ENCODE measurements around the gene MME. TPM values are rescaled to one million over a fixed set of nuclear protein-coding genes. Genes with fewer than 3 reads are reported as not detected.
"Not testable (repeated sequence)": the region's sequence is repeated elsewhere in the genome, so short reads cannot be mapped to it uniquely, and the experiment has no call there.

MME gene
- polyA plus RNA-seq, 1 experiment = 61.7 TPM

GRCh38 chr3:155110022-155110421, 29.9 kb downstream of the MME start:
- CTCF ChIA-PET = interaction anchor here (0.9 kb wide), 1 partner anchor 213 kb away, joined by 4 read pairs; no protein-coding TSS in a partner anchor
- no peak for DNase-seq (ENCODE audit: low read depth, low spot score)
- H3K27ac ChIP-seq (ENCODE audit: low read depth, low read length) = no peak overlapping the region

GRCh38 chr3:155110996-155111901, 31.1 kb downstream of the MME start:
- Histone ChIP-seq H3K4me3 (ENCODE audit: low read depth, low read length) (no peak overlapping the region), H3K27ac (ENCODE audit: low read depth, low read length) (no peak overlapping the region), H3K27me3 (ENCODE audit: control insufficient read depth, insufficient read depth, low read length) (no peaks in the 10 kb centered on the region), H3K9me3 (ENCODE audit: control insufficient read depth, insufficient read depth, low read length) (no peaks in the 10 kb centered on the region)
- CTCF ChIA-PET = interaction anchor here (0.9 kb wide), 1 partner anchor 212 kb away, joined by 4 read pairs; no protein-coding TSS in a partner anchor
- POLR2A ChIA-PET = no interaction called here
- no peak for DNase-seq (ENCODE audit: low read depth, low spot score)
- no peak for TF ChIP-seq CTCF (IDR thresholded peaks at IDR 0.05; ENCODE audit: low read depth, low read length)

More at GRCh38 chr3:155110022-155110421, 29.9 kb downstream of the MME start:
- H3K9me3 ChIP-seq (ENCODE audit: control insufficient read depth, insufficient read depth, low read length) = no peaks in the 10 kb centered on the region
- H3K4me3 ChIP-seq (ENCODE audit: low read depth, low read length) = no peak overlapping the region
- no peak for TF ChIP-seq CTCF (IDR thresholded peaks at IDR 0.05; ENCODE audit: low read depth, low read length)
- POLR2A ChIA-PET = no interaction called here
- no peaks in the 10 kb centered on the region for H3K27me3 ChIP-seq (ENCODE audit: control insufficient read depth, insufficient read depth, low read length)

- H3K4me3 ChIP-seq (ENCODE audit: low read depth, low read length) = no peak overlapping the region
- POLR2A ChIA-PET = no interaction called here
Observed at GRCh38 chr3:155111971-155112370, 31.9 kb downstream of the MME start.

GRCh38 chr3:155112661-155113389, 32.7 kb downstream of the MME start:
- DNase-seq (ENCODE audit: low read depth, low spot score) = no peak
- H3K4me3 ChIP-seq (ENCODE audit: low read depth, low read length) = no peak overlapping the region
- H3K9me3 ChIP-seq (ENCODE audit: control insufficient read depth, insufficient read depth, low read length) = no peaks in the 10 kb centered on the region
- H3K27me3 ChIP-seq (ENCODE audit: control insufficient read depth, insufficient read depth, low read length) = no peaks in the 10 kb centered on the region
- CTCF ChIA-PET = no interaction called here
- POLR2A ChIA-PET = no interaction called here
- no peak for TF ChIP-seq CTCF (IDR thresholded peaks at IDR 0.05; ENCODE audit: low read depth, low read length)
- no peak overlapping the region for H3K27ac ChIP-seq (ENCODE audit: low read depth, low read length)

More at GRCh38 chr3:155111971-155112370, 31.9 kb downstream of the MME start:
- H3K27me3 ChIP-seq (ENCODE audit: control insufficient read depth, insufficient read depth, low read length) = no peaks in the 10 kb centered on the region
- CTCF ChIA-PET = no interaction called here
- DNase-seq (ENCODE audit: low read depth, low spot score) = no peak
- no peak for TF ChIP-seq CTCF (IDR thresholded peaks at IDR 0.05; ENCODE audit: low read depth, low read length)
- no peak overlapping the region for H3K27ac ChIP-seq (ENCODE audit: low read depth, low read length)
- no peaks in the 10 kb centered on the region for H3K9me3 ChIP-seq (ENCODE audit: control insufficient read depth, insufficient read depth, low read length)

GRCh38 chr3:155124745-155125144, 44.6 kb downstream of the MME start:
- CTCF ChIA-PET; H3K4me3 ChIP-seq (ENCODE audit: low read depth, low read length); H3K9me3 ChIP-seq (ENCODE audit: control insufficient read depth, insufficient read depth, low read length); H3K27me3 ChIP-seq (ENCODE audit: control insufficient read depth, insufficient read depth, low read length); DNase-seq (ENCODE audit: low read depth, low spot score); H3K27ac ChIP-seq (ENCODE audit: low read depth, low read length); POLR2A ChIA-PET: not testable (repeated sequence)

All from AG04450 (cell line).